ENCODE data around the gene SYCE3.
"Not testable (repeated sequence)": the region's sequence is repeated elsewhere in the genome, so short reads cannot be mapped to it uniquely, and the experiment has no call there.

Gene SYCE3

GRCh38 chr22:50529416-50529896 lies 33.3 kb downstream of the SYCE3 start:
- DNase-seq: no peak

- no peak for DNase-seq
Measured at GRCh38 chr22:50528682-50529415, 33.9 kb downstream of the SYCE3 start.

GRCh38 chr22:50527921-50528681 lies 34.6 kb downstream of the SYCE3 start:
- DNase-seq: no peak

- DNase-seq: no peak
Measured at GRCh38 chr22:50526834-50527801, 35.6 kb downstream of the SYCE3 start.

GRCh38 chr22:50526108-50526833 lies 36.4 kb downstream of the SYCE3 start:
- DNase-seq: peak; percentile 75

- DNase-seq: no peak
Measured at GRCh38 chr22:50525858-50526107, 36.9 kb downstream of the SYCE3 start.

GRCh38 chr22:50525104-50525857 lies 37.4 kb downstream of the SYCE3 start, which contains the start of gene SCO2:
TSS of gene SCO2 (minus strand) at chr22:50525598. CDS start at chr22:50524411, 1,187 bp downstream.
- DNase-seq: peak; percentile 98

GRCh38 chr22:50524676-50525103 lies 38.0 kb downstream of the SYCE3 start:
- DNase-seq: no peak

- no peak for DNase-seq
Measured at GRCh38 chr22:50523806-50524675, 38.7 kb downstream of the SYCE3 start.

GRCh38 chr22:50523458-50523805 lies 39.3 kb downstream of the SYCE3 start:
- no peak for DNase-seq

- DNase-seq: no peak
Measured at GRCh38 chr22:50522806-50523438, 39.8 kb downstream of the SYCE3 start.

GRCh38 chr22:50522208-50522805 lies 40.4 kb downstream of the SYCE3 start:
- DNase-seq: no peak

- DNase-seq: no peak
Measured at GRCh38 chr22:50521710-50522109, 41.0 kb downstream of the SYCE3 start.

GRCh38 chr22:50520826-50521453 lies 41.8 kb downstream of the SYCE3 start:
- DNase-seq: no peak

- not testable (repeated sequence) for DNase-seq
Measured at GRCh38 chr22:50520184-50520583, 42.5 kb downstream of the SYCE3 start.

- no peak for DNase-seq
Measured at GRCh38 chr22:50519151-50519550, 43.6 kb downstream of the SYCE3 start.

GRCh38 chr22:50518606-50519005 lies 44.1 kb downstream of the SYCE3 start:
- no peak for DNase-seq

GRCh38 chr22:50517495-50518260 lies 45.0 kb downstream of the SYCE3 start:
- DNase-seq: no peak

Data from activated CD4-positive, alpha-beta T cell treated with anti-CD3 and anti-CD28 coated beads, Interleukin-2, amount 50 U/mL, for 1 hour (primary cell).